Right ventricle myocardium inferior (tissue), 1 donor: Measurements from ENCODE around the gene TWIST2. TPM values are rescaled to one million over a fixed set of nuclear protein-coding genes. Genes with fewer than 3 reads are reported as not detected.

Experiments
- ATAC-seq: fragments of 200-7000 bp; cut with Tn5 transposase; one replicate; pipeline ENCODE4 v1.9.1; 2020; ENCODE audit warnings: mild to moderate bottlenecking, moderate library complexity
- DNase-seq: peaks from one replicate; pipeline ENCODE4 v3.0.0; 2021; ENCODE audit errors: missing footprints
- intact Hi-C: fragments of 100-400 bp; cut with DNase I; formaldehyde crosslinking; loops from one replicate; pipeline ENCODE4 v1.11.0; 2022
- total RNA-seq: library from RNA; stranded (reverse); fragmentation: NEBNext Ultra II Directional; extraction: Animal tissue kit (Norgen Biotek cat#: 25700); gene quantifications from one replicate; pipeline ENCODE4 v1.2.1, GENCODE V29; 2021
- donor health status: DM: no; HTN: yes; CAD: no; lungs with severe emphysema.

TWIST2 gene
- total RNA-seq, 1 donor from 2014 or later = 2.6 TPM

DNA sequence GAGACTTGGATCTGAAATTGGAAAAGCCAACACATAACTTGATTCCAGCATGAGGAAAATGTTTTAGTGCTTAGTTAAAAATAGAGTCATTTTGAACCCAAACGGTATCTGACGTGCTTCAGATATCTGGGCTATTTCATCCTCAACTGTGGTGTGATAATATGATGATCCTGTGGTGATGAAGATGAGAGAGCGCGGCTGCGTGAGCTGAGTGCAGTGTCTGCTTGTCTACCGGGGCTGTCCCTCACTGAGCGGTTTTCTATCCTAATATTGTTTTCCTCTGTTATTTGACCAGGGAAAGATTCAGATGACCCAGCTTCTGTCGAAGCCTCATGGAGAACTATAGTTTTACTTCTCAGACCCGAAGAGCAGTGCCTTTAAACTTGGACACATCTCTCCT lies 5.8 kb downstream of the TWIST2 start:
- ATAC-seq (no peak), DNase-seq (peak; percentile 45)
- intact Hi-C loops = no loop called here

DNA sequence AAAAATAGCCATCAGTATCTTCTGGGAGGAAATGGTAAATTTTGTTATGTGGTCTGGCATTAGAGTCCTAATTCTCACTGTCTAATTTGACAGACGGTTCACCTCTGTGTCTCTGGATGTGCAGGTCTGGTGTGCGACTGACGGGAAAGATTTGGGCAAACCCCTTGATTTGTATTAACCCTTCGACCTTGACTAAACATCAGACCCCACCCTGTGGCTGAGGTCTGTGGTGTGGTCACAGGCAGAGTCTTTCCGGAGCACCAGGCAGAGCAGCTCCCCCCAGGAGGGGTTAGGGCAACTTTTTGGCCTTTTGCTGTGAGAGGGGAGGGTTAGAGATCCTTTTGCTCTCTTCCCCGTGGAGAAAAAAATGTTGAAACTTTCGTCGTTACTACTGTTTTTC lies 6.4 kb downstream of the TWIST2 start:
- ATAC-seq (no peak), DNase-seq (no peak)
- intact Hi-C loops = no loop called here

DNA sequence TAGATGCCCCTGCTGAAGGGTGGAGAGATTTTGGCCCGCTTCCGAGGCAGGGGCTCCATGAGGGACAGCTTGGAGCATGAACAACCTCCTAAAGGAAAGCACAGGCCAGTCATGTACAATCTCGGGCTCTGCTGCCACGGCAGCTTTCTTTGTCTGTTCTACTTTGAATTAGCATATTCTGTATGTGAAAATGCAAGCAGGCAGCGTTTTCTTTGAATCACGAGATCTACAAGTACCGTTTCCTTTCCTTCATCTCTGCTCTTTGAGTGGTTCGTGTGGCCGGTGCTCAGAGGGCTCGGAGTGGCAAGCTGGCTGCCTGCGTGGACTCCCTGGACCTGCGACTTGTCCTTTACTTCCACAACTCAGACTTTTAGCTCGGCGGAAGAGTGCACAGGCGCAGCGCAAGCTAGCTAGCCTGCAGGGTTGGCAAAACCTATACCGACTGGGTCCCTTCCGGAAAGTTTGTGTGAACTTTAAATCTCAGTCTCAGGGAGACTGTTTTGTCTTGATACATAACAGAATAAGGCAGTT lies 6.9 kb downstream of the TWIST2 start:
- no peak for ATAC-seq
- intact Hi-C loops = no loop called here
- peak; percentile 44 for DNase-seq

DNA sequence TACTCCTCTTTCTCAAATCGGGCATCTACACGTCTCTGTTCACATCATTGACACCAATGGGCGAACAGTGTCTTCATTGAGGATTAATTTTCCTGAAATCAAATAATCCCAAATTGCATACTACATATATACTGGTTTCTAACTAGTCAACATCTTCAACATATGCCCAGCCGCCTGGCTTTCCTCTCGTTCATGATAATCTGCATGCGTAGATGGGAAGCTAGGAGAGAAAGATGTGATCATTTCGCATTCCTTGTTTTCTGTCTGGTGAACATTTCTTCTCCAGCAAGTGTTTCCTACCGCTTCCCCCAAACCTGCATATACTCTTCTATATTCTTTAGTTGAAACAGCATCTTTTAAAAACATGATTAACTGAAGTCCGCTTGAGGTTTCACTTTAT lies 7.4 kb downstream of the TWIST2 start:
- DNase-seq (no peak), ATAC-seq (no peak)
- intact Hi-C loops = no loop called here

DNA sequence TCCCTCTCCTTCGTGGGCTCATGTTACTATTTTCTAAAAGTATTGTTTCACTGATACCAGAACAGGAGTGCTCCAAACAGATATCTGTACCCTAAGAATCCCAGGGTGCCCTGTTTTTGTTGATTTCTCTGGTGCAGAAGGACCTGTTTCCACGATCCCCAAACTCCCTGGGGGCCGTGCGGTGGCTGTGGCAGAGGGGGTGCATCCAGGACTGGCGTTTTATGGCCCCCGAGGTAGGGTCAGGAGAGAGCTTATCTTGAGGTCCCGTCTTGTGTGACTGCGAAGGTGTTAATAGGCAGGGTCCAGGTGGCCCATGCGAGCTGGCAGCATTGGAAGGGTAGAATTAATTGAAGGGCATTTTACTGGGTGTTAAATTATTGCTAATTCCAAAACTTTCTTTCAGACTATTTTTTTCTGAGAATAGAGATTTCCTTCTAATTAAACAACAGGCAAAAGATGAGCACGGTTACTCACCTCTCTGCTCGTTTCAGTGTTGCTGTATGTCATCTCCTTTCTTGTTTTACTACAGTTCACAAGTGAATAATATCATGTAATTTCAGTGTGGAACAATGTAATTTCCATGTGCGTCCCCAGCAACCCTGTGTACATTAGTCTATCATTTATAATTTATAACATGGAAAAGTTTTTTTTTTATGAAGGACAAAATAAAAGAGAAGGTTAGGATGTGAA lies 8.2 kb downstream of the TWIST2 start:
- intact Hi-C loops = no loop called here
- ATAC-seq (no peak), DNase-seq (peak; percentile 9)

DNA sequence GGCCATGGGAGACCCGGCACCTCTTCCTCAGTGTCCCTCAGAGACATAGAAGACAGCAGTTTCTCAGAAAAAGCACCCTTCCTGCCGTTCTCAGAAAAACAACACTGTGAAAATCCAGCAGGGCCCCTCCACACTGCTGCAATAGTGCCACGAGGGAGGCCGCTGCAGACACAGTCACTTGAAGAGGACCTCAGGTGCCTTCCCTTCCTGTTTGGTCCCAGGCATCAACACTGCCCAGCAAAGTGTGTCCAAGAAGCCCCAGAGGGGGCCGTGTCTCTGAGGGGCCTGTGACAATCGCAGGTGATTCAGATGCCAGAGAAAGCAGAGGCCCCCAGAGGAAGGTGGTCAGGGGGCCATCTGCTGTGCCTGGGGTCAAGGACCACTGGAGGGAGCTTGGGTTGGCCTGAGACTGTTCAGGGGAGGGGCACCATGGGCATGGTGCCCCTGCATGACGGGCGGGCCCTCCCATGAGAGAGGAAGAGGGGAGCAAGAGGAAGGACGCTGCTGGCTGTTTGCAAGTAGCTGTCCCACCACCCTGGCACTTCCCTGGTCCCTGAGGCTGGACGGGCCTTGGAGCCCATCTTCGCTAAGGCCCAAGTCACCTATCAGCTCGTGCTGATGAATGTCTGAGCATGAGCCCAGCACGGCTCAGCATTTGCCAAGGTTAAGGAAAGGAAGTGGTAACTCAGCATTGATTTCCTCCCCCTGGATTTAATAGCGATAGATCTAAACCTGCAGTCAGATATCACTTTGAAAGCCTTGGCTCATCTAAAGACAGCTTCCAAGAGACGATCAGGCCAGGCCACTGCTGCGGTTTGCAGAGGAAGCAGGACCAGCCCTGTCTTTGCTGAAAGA lies 9.1 kb downstream of the TWIST2 start:
- ATAC-seq (no peak), DNase-seq (peak; percentile 26)
- intact Hi-C loops = no loop called here

DNA sequence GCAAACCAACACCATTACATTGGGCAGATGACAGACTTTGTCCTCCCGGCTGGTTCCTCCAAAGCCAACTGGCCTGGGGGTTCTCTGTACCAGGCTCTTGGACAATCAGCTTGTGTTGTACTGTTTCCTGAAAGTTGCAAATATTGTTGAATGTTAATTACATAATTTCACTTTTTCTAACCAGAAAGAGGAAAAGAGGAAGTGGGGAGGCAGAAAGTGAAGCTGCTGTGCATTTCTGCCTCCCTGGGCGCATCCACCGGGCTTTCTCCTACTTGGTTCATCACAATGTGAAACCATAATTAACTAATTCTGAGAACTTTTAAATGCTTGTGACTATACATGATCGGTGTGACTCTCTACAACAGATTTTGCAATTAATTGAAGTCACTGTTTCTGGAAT lies 10.1 kb downstream of the TWIST2 start:
- intact Hi-C loops = no loop called here
- no peak for ATAC-seq
- no peak for DNase-seq

DNA sequence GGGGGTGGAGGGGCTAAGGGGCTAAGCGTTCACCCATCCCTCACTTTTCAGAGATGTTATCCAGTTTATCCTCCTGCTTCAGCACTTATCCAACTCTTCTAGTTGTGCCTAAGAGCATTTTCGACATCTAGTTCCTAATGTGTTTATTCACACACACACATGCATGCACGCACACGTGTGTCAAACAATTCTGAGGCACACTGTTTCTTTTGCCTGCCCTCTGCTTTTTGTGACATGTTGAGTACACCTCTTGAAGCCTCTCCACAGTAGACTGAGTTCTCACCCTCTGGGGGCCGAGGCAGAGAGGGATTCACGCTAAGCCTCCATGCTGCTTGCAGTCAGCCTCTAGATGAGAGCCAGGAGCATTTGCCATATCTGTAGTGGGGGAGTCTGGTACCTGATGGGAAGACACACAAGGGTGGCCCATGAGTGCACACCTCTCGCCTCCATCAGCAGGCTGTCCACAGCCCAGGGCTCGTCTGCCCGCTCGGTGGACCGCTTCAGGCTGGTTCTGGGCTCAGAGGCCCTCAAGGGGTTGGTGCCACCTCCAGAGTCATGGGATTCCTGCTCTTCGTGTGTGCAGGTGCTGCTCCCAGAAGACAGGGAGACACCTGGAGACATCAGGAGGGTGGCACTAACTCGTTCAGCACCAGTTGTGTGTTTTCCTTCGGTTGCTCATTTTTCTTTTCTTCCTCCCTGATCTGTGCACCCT lies 11.9 kb downstream of the TWIST2 start:
- intact Hi-C loops = no loop called here
- DNase-seq = no peak
- no peak for ATAC-seq

DNA sequence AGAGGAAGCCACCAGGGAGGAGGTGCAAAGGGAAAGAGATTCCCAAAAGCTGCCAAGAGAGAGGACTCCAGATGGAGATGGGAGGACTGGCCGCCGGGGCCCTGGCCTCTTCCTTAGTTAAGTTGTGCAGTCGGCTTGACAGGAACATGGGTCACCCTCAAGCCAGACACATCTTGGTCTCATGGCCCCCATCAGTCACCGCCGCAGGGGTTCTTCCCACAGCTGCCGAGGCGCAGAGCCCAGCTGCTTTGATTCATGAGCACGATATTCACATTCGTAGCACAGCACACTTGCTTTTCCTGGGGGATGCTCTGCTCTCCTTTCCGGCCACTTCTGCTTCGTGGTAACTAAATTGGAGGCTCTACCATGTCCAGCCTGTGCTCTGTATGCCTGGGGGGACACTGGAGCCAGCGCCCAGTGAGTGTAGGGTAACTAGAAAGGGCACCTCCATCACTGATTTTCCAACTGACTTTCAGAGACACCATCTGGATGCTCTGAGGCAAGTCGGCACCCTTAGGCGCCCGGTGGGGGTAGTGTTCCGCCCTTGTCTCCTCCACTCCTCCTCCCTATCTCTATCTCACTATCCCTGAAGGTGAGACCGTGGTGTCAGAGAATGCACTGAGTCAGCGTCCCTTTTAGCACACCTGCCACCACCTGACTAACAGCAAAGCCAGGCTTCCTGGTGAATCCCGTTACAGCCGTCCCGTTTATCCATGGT lies 13.3 kb downstream of the TWIST2 start:
- intact Hi-C loops = no loop called here
- ATAC-seq (no peak), DNase-seq (no peak)

DNA sequence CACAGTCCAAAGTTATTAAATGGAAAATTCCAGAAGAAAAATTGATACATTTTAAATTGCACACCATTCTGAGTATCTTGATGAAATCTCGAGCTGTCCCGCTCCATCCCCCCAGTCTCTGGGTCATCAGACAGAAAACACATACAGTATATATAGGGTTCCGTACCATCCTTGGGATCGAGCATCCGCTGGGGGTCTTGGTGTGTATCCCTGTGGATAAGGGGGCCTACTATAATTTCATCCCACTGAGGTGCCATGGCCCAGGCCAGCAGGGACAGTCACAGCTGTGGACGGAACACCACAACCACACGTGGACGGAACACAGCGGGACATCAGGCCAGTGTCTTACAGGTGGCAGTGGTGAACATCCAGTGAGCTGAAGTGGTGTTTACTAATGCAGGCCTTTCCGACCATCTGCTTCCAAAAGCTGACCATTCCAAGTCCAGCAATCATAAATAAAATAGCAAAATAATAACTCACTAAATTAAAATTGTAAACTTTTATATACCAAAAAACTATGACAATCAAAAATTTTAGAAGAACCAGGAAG lies 14.0 kb downstream of the TWIST2 start:
- DNase-seq = no peak
- intact Hi-C loops = no loop called here

DNA sequence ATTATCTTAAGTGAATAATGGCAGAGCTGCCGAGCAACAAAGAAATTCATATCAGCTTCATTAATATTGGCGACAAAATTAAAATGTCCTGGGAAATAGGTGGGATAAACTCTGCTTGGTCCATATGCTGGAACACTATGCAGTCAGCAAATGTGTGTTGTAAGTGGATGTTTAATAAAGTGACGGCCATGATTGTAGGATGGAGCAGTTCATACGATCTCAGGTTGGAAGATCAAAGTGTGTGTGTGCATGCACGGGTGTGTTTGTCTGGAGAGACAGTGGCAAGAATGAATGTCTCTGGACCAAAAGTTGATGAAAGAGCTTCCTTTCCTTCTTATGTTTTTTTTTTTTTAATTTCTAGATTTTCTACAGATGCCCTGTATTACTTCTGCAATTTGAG lies 14.8 kb downstream of the TWIST2 start:
- DNase-seq (no peak), ATAC-seq (no peak)
- intact Hi-C loops = no loop called here

More for the DNA sequence above, 14.0 kb downstream of the TWIST2 start:
- no peak for ATAC-seq

DNA sequence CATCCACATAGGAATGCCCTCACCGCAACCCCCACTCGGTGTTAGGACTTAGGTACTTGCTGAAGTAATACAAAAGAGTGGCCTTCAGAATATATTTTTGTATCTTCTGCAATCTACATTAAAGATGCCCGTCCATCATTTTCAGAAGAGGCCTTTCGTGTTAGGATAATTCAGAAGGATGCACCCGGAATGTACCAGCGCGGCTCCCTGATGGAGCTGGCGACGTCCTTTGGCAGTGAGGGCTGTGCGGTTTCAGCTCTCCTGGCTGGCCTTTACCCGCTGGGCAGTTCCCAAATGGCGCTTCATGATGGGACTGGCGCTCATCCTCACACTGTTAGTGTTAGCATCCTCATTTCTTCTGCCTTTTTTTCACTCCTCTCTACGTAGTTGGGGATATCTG lies 15.3 kb downstream of the TWIST2 start:
- ATAC-seq (no peak), DNase-seq (no peak)
- intact Hi-C loops = no loop called here

DNA sequence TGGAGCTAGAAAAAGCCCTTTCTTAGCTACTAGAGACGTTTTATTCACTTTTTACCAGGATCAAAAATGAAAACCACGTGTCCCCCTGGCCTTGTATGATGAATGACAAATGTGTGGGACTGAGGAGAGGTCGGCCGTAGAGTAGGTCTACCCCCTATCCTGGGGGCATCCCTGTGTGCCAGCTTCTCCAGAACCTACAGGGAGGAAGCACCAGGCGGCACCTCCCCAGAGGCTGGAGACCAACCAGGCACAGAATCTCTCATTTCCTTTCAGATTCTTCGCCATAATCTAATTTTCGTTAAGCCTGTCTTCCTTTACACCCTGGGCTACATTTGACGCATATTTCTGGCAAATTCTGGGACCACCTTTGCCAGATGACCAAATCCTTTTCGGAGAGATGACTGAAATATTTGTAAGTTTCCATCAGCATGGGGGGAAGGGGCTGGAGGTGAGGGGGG lies 15.9 kb downstream of the TWIST2 start:
- intact Hi-C loops = no loop called here
- DNase-seq (no peak), ATAC-seq (no peak)

DNA sequence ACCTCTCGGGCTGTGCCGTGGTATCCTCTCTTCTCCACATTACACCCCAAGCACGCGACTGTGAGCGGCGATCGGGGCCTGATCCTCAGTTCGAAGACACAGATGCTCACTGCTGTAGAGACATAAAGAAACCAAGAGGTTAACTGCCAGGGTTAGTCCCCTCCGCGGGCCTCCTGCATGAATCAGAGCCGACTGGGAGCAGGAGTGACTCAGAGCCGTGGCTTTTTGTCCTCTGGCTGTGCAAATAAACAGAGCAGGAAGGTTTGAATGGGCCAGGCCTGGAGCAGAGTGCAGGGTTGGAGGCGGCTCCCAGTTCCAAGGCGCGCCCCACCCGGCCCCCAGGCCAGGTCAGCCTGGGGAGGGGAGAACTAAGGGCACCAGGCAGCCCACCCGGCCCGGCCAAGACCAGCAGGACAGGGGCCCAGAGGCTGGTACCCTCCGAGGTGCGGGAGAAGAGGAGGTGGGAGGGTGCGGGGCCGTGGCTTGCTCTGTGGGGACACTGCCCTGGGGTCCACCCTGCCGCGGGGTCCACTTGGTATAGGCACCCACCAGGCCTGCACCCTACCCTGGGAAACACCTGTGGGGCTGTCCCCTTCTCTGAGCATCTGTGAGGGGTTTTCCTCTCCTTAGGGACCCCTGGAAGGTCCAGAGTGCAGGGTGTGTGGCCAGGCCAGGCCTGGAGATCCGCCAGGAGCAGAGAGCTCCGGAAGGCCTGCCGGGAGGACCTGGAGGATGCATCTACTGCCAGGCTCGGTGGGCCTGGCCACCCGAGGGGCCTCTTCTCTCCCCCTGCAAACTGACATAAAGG lies 16.5 kb downstream of the TWIST2 start:
- intact Hi-C loops = no loop called here
- peak; percentile 90 for DNase-seq
- peak; percentile 95 for ATAC-seq

DNA sequence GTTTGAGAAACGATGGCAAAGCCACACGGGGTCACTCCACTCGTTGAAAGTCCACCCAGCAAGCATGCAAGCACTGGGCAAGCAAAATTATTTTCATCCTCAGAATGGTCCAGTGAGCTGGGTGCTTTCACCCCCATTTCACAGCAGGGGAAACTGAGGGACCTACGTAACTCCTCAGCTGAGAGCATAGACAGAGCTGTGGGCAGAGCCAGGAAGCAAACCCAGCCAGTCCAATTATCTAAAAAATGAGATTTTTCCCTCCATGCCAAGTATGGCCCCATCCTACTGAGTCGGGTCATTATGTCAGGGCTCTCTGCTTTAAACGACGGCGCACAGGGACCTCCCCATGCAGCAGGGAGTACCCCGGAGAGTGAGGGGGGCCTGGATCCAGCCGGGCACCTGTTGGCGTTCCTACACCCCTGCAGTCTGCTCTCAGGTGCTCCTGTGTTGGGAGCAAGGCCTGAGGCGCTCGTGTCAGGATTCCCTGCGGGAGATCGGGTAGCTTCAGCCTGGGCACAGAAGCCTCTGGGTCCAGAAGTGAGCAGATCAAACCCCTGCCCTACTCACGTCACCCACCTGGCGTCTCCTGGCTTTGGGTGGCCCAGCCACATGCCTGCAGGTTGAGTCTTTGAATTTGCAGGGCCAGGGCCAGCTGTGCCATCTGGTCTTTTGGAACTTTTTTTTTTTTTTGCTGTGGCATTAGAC lies 17.3 kb downstream of the TWIST2 start:
- ATAC-seq = no peak
- intact Hi-C loops = no loop called here

DNA sequence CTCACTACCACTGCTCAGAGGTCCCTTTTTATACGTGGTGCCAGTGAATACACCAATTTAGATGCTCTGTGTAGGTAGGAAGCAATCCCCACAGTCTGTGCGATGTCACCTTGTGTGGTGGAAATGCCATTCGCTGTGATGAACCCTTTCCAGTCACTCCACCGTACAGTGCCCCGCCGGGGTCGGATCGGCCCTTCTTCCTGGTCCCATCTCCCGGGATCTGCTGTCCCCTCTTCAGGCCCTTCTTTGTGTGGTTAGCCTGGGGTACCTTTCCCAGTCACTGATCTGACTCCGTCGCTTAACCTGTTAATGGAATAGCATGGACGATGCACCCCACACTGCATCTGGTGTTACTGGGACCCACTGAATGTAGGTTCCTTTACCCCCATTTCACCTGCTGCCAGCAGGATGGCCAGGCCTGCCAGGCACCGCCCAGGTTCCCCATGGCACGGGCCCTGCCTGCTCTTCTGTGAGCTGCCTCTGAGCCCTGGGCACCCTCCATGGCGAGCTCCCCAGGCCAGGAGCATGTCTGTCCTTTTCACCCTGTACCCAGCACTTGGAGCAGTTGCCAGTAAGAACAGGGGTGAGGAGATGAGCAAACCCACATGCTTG lies 18.0 kb downstream of the TWIST2 start:
- no peak for ATAC-seq
- DNase-seq = no peak
- intact Hi-C loops = no loop called here

More for the DNA sequence above, 17.3 kb downstream of the TWIST2 start:
- no peak for DNase-seq
